IMR-90 (cell line): ENCODE data around the gene ATF7IP2. TPM values are rescaled to one million over a fixed set of nuclear protein-coding genes. Genes with fewer than 3 reads are reported as not detected.

Experiments used
- ATAC-seq: fragments of 200-7000 bp; cut with Tn5 transposase; 2 replicates; pipeline ENCODE4 v1.9.1; 2020; ENCODE audit warnings: low read depth, mild to moderate bottlenecking, moderate library complexity
- BruUV-seq: library from RNA; stranded (reverse); fragments of 400-500 nt; replicated peaks from 2 replicates; lab custom pipeline; 2021; lab: Mats Ljungman, UMichigan
- CTCF ChIA-PET: fragments of 300-600 bp; formaldehyde crosslinking; extraction: SDS; loops from one replicate; lab custom pipeline; 2021; ENCODE audit warnings: antibody characterized with exemption; lab: Yijun Ruan, JAX
- POLR2A ChIA-PET: fragments of 300-600 bp; sonication (Branson Sonifier 250); formaldehyde crosslinking; loops from one replicate; lab custom pipeline; 2022; ENCODE audit warnings: antibody characterized with exemption; ENCODE audit not compliant: unreplicated experiment; lab: Charles Lee
- DNase-seq: peaks from one replicate; pipeline ENCODE4 v3.0.0; 2013
- H2AFZ ChIP-seq: replicated peaks from 2 replicates; pipeline ENCODE3; 2013; ENCODE audit warnings: low read length, mild to moderate bottlenecking; ENCODE audit not compliant: poor library complexity
- H2AK5ac ChIP-seq: 2 replicates; pipeline ENCODE4 v1.6.1; 2013; ENCODE audit warnings: low read depth, low read length, inconsistent platforms
- H2AK9ac ChIP-seq: replicated peaks from 2 replicates; pipeline ENCODE3; 2013; ENCODE audit warnings: mild to moderate bottlenecking, low read depth, low read length, moderate library complexity; ENCODE audit not compliant: poor library complexity
- H2BK120ac ChIP-seq: 2 replicates; pipeline ENCODE4 v1.6.1; 2013; ENCODE audit warnings: low read depth, low read length, inconsistent platforms
- H2BK15ac ChIP-seq: 3 replicates; pipeline ENCODE4 v1.6.1; 2013; ENCODE audit warnings: low read depth, low read length, inconsistent platforms
- H2BK20ac ChIP-seq: 2 replicates; pipeline ENCODE4 v1.6.1; 2013; ENCODE audit warnings: low read depth, mild to moderate bottlenecking, inconsistent platforms, low read length, moderate library complexity
- H2BK5ac ChIP-seq: 2 replicates; pipeline ENCODE4 v1.6.1; 2013; ENCODE audit warnings: mild to moderate bottlenecking, low read depth, low read length, inconsistent platforms; ENCODE audit not compliant: poor library complexity, severe bottlenecking
- H3K14ac ChIP-seq: replicated peaks from 2 replicates; pipeline ENCODE4 v1.6.1; 2013; ENCODE audit warnings: low read depth, low read length, inconsistent platforms
- H3K18ac ChIP-seq: 2 replicates; pipeline ENCODE4 v1.6.1; 2013; ENCODE audit warnings: low read depth, low read length, control low read depth
- H3K23ac ChIP-seq: 2 replicates; pipeline ENCODE4 v1.6.1; 2013; ENCODE audit warnings: low read depth, low read length, inconsistent platforms
- H3K27ac ChIP-seq: 2 replicates; pipeline ENCODE4 v1.5.1; 2013; ENCODE audit warnings: mild to moderate bottlenecking, control low read depth, low read length; ENCODE audit not compliant: insufficient read depth
- H3K27me3 ChIP-seq: 2 replicates; pipeline ENCODE4 v1.6.1; 2013; ENCODE audit warnings: low read length; ENCODE audit not compliant: control insufficient read depth, insufficient read depth
- H3K36me3 ChIP-seq: 2 replicates; pipeline ENCODE4 v1.6.1; 2013; ENCODE audit warnings: low read length, mixed read lengths; ENCODE audit not compliant: control insufficient read depth, insufficient read depth
- H3K4ac ChIP-seq: 2 replicates; pipeline ENCODE4 v1.6.1; 2013; ENCODE audit warnings: low read depth, low read length, inconsistent platforms
- H3K4me1 ChIP-seq: 2 replicates; pipeline ENCODE4 v1.6.1; 2013; ENCODE audit warnings: low read length, mixed read lengths; ENCODE audit not compliant: control insufficient read depth, insufficient read depth
- H3K4me2 ChIP-seq: 2 replicates; pipeline ENCODE4 v1.6.1; 2013; ENCODE audit warnings: low read depth, mild to moderate bottlenecking, control low read depth, low read length, moderate library complexity
- H3K4me3 ChIP-seq: 2 replicates; pipeline ENCODE4 v1.5.1; 2013; ENCODE audit warnings: low read depth, mild to moderate bottlenecking, control low read depth, low read length, moderate library complexity; ENCODE audit not compliant: insufficient read depth
- H3K56ac ChIP-seq: 2 replicates; pipeline ENCODE4 v1.6.1; 2013; ENCODE audit warnings: low read length, inconsistent platforms; ENCODE audit not compliant: insufficient read depth; ENCODE audit errors: extremely low read depth
- H3K79me1 ChIP-seq, 2 experiments: 2 replicates each; pipeline ENCODE4 v1.6.1; 2013; ENCODE audit warnings: low read length in 2 of 2, inconsistent platforms in 1 of 2, low read depth in 1 of 2
- H3K9ac ChIP-seq: 2 replicates; pipeline ENCODE4 v1.6.1; 2013; ENCODE audit warnings: low read depth, low read length, control low read depth
- H3K9me1 ChIP-seq: 2 replicates; pipeline ENCODE4 v1.6.1; 2013; ENCODE audit warnings: low read length, inconsistent platforms; ENCODE audit not compliant: insufficient read depth
- H3K9me3 ChIP-seq: 2 replicates; pipeline ENCODE4 v1.6.1; 2013; ENCODE audit warnings: low read length; ENCODE audit not compliant: control insufficient read depth, insufficient read depth
- H4K20me1 ChIP-seq: 2 replicates; pipeline ENCODE4 v1.6.1; 2013; ENCODE audit warnings: low read length, inconsistent platforms; ENCODE audit not compliant: insufficient read depth
- H4K5ac ChIP-seq: 2 replicates; pipeline ENCODE4 v1.6.1; 2013; ENCODE audit warnings: mild to moderate bottlenecking, low read depth, low read length, control low read depth
- H4K8ac ChIP-seq, 2 experiments: 2 replicates each; pipeline ENCODE4 v1.6.1; 2013; ENCODE audit warnings: low read depth in 2 of 2, low read length in 2 of 2, control low read depth in 1 of 2, inconsistent platforms in 1 of 2
- H4K91ac ChIP-seq: 2 replicates; pipeline ENCODE4 v1.6.1; 2013; ENCODE audit warnings: low read depth, low read length, inconsistent platforms; ENCODE audit not compliant: insufficient read depth
- BHLHE40 ChIP-seq: fragments of 150-350 bp; IDR thresholded peaks from 2 replicates; pipeline ENCODE4 v1.6.1; 2016; ENCODE audit warnings: mild to moderate bottlenecking, low read depth, low read length
- CEBPB ChIP-seq: IDR thresholded peaks from 2 replicates; pipeline ENCODE4 v1.6.1; 2012; ENCODE audit warnings: low read depth, low read length, improper control_type of control experiment
- FOS ChIP-seq: fragments of 150-350 bp; IDR thresholded peaks from 2 replicates; pipeline ENCODE4 v1.6.1; 2016; ENCODE audit warnings: low read depth, low read length
- MAFK ChIP-seq: IDR thresholded peaks from 2 replicates; pipeline ENCODE4 v1.6.1; 2012; ENCODE audit warnings: low read depth, low read length, improper control_type of control experiment
- MAZ ChIP-seq: IDR thresholded peaks from 2 replicates; pipeline ENCODE4 v1.6.1; 2012; ENCODE audit warnings: low read depth, mild to moderate bottlenecking, low read length, improper control_type of control experiment, moderate library complexity, borderline replicate concordance
- MXI1 ChIP-seq: IDR thresholded peaks from 2 replicates; pipeline ENCODE4 v1.6.1; 2012; ENCODE audit warnings: low read depth, mild to moderate bottlenecking, low read length, moderate library complexity, borderline replicate concordance
- NFE2L2 ChIP-seq: fragments of 150-350 bp; IDR thresholded peaks from 2 replicates; pipeline ENCODE4 v1.6.1; 2016; ENCODE audit warnings: low read depth, mild to moderate bottlenecking, low read length
- POLR2A ChIP-seq: IDR thresholded peaks from 2 replicates; pipeline ENCODE4 v1.6.1; 2012; ENCODE audit warnings: mild to moderate bottlenecking, low read depth, low read length
- RAD21 ChIP-seq: IDR thresholded peaks from 2 replicates; pipeline ENCODE4 v1.6.1; 2012; ENCODE audit warnings: low read length, improper control_type of control experiment
- RCOR1 ChIP-seq: IDR thresholded peaks from 2 replicates; pipeline ENCODE4 v1.6.1; 2012; ENCODE audit warnings: mild to moderate bottlenecking, low read length, improper control_type of control experiment; ENCODE audit not compliant: insufficient replicate concordance
- RFX5 ChIP-seq: IDR thresholded peaks from 2 replicates; pipeline ENCODE4 v1.8.0; 2012; ENCODE audit warnings: low read depth, mild to moderate bottlenecking, low read length, moderate library complexity
- SMC3 ChIP-seq: fragments of 150-350 bp; IDR thresholded peaks from 2 replicates; pipeline ENCODE4 v1.6.1; 2016; ENCODE audit warnings: low read depth, mild to moderate bottlenecking, antibody characterized with exemption, low read length, moderate library complexity
- WGBS, 2 experiments: methylation state at CpG; one replicate each; pipeline versions ENCODE4 v1.1.5 to v1.1.7; 2013; ENCODE audit warnings: missing lambda C conversion rate in 2 of 2; ENCODE audit not compliant: insufficient read length in 1 of 2; ENCODE audit errors: extremely low coverage in 2 of 2; 5-methylcytosine and 5-hydroxymethylcytosine counted together
- dilution Hi-C: fragments of 300-500 bp; cut with HindIII; formaldehyde crosslinking; loops from one replicate; pipeline ENCODE4 v1.14.3; 2018; ENCODE audit warnings: low sequenced_read_pairs; ENCODE audit not compliant: unreplicated experiment
- in situ Hi-C: fragments of 300-500 bp; cut with MboI; formaldehyde crosslinking; loops from 3 replicates; pipeline ENCODE4 v1.14.3; 2019; ENCODE audit warnings: low sequenced_read_pairs, inconsistent platforms, mixed read lengths
- intact Hi-C: fragments of 100-400 bp; cut with micrococcal nuclease; formaldehyde crosslinking; loops from 2 replicates; pipeline ENCODE4 v1.10.0; 2022
- polyA plus RNA-seq, 3 experiments: library from polyadenylated mRNA; depleted of rRNA; stranded (reverse); fragments of >200 nt; gene quantifications; 2 replicates each; pipeline ENCODE4 v1.2.3, GENCODE V29; 2012; ENCODE audit warnings: low replicate concordance in 1 of 3
- total RNA-seq: library from RNA; depleted of rRNA; stranded (reverse); fragments of >200 nt; gene quantifications from 2 replicates; pipeline ENCODE4 v1.2.3, GENCODE V29; 2012
- TF ChIP-seq, protein P1 (sequence below): fragments of 150-350 bp; IDR thresholded peaks from 2 replicates; pipeline ENCODE4 v1.6.1; 2016; ENCODE audit warnings: low read depth, mild to moderate bottlenecking, low read length, moderate library complexity, borderline replicate concordance
- TF ChIP-seq, protein P2 (sequence below): conservative IDR thresholded peaks from 2 replicates; pipeline ENCODE4 v1.5.1; 2012; ENCODE audit warnings: mild to moderate bottlenecking, low read depth, low read length, improper control_type of control experiment
- TF ChIP-seq, protein P3 (sequence below): fragments of 150-350 bp; IDR thresholded peaks from 2 replicates; pipeline ENCODE4 v1.6.1; 2017; ENCODE audit warnings: mild to moderate bottlenecking, antibody characterized with exemption, low read length, low read depth

The ATF7IP2 gene
- total and polyA plus RNA-seq, 2 of the 4 experiments (the other 2 are of a cell fraction): 2.7 to 3.6 TPM

DNA sequence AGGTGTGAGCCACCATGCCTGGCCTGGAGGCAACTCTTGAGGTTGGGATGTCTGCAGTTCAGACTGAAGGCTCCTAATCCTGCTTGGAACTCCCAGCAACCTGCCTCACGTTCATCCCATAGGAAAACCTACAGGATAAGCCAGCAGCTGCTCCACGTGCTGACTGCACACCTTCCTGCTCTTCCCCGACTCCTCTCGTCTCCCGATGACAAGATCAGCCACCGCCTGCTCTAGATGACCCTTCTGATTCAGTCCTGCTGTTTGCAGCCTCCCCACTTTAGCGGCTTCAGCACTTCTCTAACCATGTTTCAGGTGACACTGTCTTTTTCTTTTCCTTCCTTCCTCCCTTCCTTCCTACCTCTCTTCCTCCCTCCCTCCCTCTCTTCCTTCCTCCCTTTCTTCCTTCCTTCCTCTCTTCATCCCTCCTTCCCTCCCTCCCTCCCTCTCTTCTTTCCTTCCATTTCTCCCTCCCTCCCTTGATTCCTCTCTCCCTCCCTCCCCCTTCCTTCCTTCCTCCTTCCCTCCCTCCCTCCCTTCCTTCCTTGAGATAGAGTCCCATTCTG is 132.7 kb downstream of the ATF7IP2 start:
- 55% methylated on average over 5 of the region's 7 CpGs; no CpG with 5 or more reads in 1 of the 2 experiments for WGBS, 2 experiments
- no peaks in the 10 kb centered on the region for H4K20me1 ChIP-seq
- no peak overlapping the region for H4K8ac ChIP-seq
- H2BK120ac ChIP-seq: no peak overlapping the region
- no peak overlapping the region for H3K4me3 ChIP-seq
- peaks cover 2% of the 10 kb centered on the region; the same call in 1 of the 2 replicates for H3K4me1 ChIP-seq
- no peak overlapping the region for H3K4me2 ChIP-seq
- dilution Hi-C loops (no loop called here), intact Hi-C loops (no loop called here), in situ Hi-C loops (loop anchor here (5.0 to 25.0 kb wide), 2 partner anchors 214 to 1506 kb away; no protein-coding TSS in a partner anchor)
- H3K23ac ChIP-seq: no peak overlapping the region
- no peaks in the 10 kb centered on the region for H3K9me3 ChIP-seq
- no peak overlapping the region for H2AK5ac ChIP-seq
- ATAC-seq (no peak), DNase-seq (no peak)
- no peak overlapping the region for H4K91ac ChIP-seq
- H3K9ac ChIP-seq: no peak overlapping the region
- CTCF ChIA-PET: no interaction called here
- H2AFZ ChIP-seq: no peak overlapping the region
- H2AK9ac ChIP-seq: no peak overlapping the region
- H3K27me3 ChIP-seq: no peaks in the 10 kb centered on the region
- H3K4ac ChIP-seq: no peak overlapping the region
- H2BK20ac ChIP-seq: no peak overlapping the region
- H3K56ac ChIP-seq: no peak overlapping the region
- no peak overlapping the region for H3K14ac ChIP-seq
- no peaks in the 10 kb centered on the region for H3K9me1 ChIP-seq
- TF ChIP-seq, protein P1, sequence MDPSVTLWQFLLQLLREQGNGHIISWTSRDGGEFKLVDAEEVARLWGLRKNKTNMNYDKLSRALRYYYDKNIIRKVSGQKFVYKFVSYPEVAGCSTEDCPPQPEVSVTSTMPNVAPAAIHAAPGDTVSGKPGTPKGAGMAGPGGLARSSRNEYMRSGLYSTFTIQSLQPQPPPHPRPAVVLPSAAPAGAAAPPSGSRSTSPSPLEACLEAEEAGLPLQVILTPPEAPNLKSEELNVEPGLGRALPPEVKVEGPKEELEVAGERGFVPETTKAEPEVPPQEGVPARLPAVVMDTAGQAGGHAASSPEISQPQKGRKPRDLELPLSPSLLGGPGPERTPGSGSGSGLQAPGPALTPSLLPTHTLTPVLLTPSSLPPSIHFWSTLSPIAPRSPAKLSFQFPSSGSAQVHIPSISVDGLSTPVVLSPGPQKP: no peak
- TF ChIP-seq, protein P2, sequence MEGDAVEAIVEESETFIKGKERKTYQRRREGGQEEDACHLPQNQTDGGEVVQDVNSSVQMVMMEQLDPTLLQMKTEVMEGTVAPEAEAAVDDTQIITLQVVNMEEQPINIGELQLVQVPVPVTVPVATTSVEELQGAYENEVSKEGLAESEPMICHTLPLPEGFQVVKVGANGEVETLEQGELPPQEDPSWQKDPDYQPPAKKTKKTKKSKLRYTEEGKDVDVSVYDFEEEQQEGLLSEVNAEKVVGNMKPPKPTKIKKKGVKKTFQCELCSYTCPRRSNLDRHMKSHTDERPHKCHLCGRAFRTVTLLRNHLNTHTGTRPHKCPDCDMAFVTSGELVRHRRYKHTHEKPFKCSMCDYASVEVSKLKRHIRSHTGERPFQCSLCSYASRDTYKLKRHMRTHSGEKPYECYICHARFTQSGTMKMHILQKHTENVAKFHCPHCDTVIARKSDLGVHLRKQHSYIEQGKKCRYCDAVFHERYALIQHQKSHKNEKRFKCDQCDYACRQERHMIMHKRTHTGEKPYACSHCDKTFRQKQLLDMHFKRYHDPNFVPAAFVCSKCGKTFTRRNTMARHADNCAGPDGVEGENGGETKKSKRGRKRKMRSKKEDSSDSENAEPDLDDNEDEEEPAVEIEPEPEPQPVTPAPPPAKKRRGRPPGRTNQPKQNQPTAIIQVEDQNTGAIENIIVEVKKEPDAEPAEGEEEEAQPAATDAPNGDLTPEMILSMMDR: no peak
- no peak for TF ChIP-seq FOS
- TF ChIP-seq NFE2L2: no peak
- TF ChIP-seq RFX5: no peak
- no peak for TF ChIP-seq RCOR1
- no peak for TF ChIP-seq MAFK
- no peak for TF ChIP-seq MAZ
- no peak for TF ChIP-seq SMC3
- TF ChIP-seq, protein P3, sequence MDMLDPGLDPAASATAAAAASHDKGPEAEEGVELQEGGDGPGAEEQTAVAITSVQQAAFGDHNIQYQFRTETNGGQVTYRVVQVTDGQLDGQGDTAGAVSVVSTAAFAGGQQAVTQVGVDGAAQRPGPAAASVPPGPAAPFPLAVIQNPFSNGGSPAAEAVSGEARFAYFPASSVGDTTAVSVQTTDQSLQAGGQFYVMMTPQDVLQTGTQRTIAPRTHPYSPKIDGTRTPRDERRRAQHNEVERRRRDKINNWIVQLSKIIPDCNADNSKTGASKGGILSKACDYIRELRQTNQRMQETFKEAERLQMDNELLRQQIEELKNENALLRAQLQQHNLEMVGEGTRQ: no peak
- no peak for TF ChIP-seq POLR2A
- TF ChIP-seq RAD21: no peak
- TF ChIP-seq CEBPB: no peak
- TF ChIP-seq BHLHE40: no peak
- no peak for TF ChIP-seq MXI1
- H2BK15ac ChIP-seq: no peak overlapping the region
- H3K27ac ChIP-seq: no peak overlapping the region
- POLR2A ChIA-PET: no interaction called here
- H3K79me1 ChIP-seq: no peaks in the 10 kb centered on the region
- H3K18ac ChIP-seq: no peak overlapping the region
- no peaks in the 10 kb centered on the region for H3K36me3 ChIP-seq
- no peak overlapping the region for H4K5ac ChIP-seq
- BruUV-seq: no TSS peak
- no peak overlapping the region for H2BK5ac ChIP-seq
